MCF 10A (cell line): Measurements from ENCODE around the gene HNRNPUL1. TPM values are rescaled to one million over a fixed set of nuclear protein-coding genes. Genes with fewer than 3 reads are reported as not detected.

Experiments
- BruUV-seq: library from RNA; stranded (reverse); fragments of 400-500 nt; replicated peaks from 2 replicates; lab custom pipeline; 2021; lab: Mats Ljungman, UMichigan
- CTCF ChIA-PET: fragments of 300-600 bp; sonication (Branson Sonifier 250); formaldehyde crosslinking; extraction: SDS; loops from one replicate; lab custom pipeline; 2021; ENCODE audit warnings: antibody characterized with exemption, inconsistent platforms; lab: Yijun Ruan, JAX
- POLR2A ChIA-PET: fragments of 300-600, 350-650 bp; sonication (Branson Sonifier 250); formaldehyde crosslinking; extraction: SDS; loops from one replicate; lab custom pipeline; 2020; ENCODE audit warnings: antibody characterized with exemption, inconsistent platforms; lab: Yijun Ruan, JAX
- DNase-seq: peaks from one replicate; pipeline ENCODE4 v3.0.0-alpha.2; 2018; ENCODE audit not compliant: unreplicated experiment
- H3K27ac Mint-ChIP-seq: one replicate; pipeline ENCODE4 v1.8.0; 2022; ENCODE audit warnings: mild to moderate bottlenecking, low read depth, mixed read lengths; ENCODE audit not compliant: unreplicated experiment
- H3K27me3 Mint-ChIP-seq: one replicate; pipeline ENCODE4 v1.8.0; 2022; ENCODE audit warnings: mixed read lengths; ENCODE audit not compliant: insufficient read depth, unreplicated experiment
- H3K36me3 Mint-ChIP-seq: one replicate; pipeline ENCODE4 v1.8.0; 2022; ENCODE audit warnings: mild to moderate bottlenecking, moderate library complexity, mixed read lengths; ENCODE audit not compliant: insufficient read depth, unreplicated experiment
- H3K4me1 Mint-ChIP-seq: one replicate; pipeline ENCODE4 v1.8.0; 2022; ENCODE audit warnings: mixed read lengths; ENCODE audit not compliant: insufficient read depth, unreplicated experiment
- H3K4me3 Mint-ChIP-seq: one replicate; pipeline ENCODE4 v1.8.0; 2022; ENCODE audit warnings: mild to moderate bottlenecking, moderate library complexity, mixed read lengths; ENCODE audit not compliant: unreplicated experiment
- H3K9me3 Mint-ChIP-seq: one replicate; pipeline ENCODE4 v1.8.0; 2022; ENCODE audit warnings: mixed read lengths; ENCODE audit not compliant: unreplicated experiment
- CTCF ChIP-seq: fragments of 200-600 bp; IDR thresholded peaks from one replicate; pipeline ENCODE4 v1.8.0; 2022; ENCODE audit warnings: antibody characterized with exemption, mild to moderate bottlenecking; ENCODE audit not compliant: unreplicated experiment
- intact Hi-C: fragments of 100-400 bp; cut with micrococcal nuclease; formaldehyde crosslinking; loops from 2 replicates; pipeline ENCODE4 v1.14.1; 2022
- total RNA-seq: library from RNA; stranded (reverse); gene quantifications from 2 replicates; pipeline ENCODE4 v1.2.3, GENCODE V29; 2022

Gene HNRNPUL1
- total RNA-seq, 1 experiment from 2014 or later, result 204 TPM

GRCh38 chr19:41224632-41225031 lies 39.5 kb upstream of the HNRNPUL1 start:
- CTCF ChIA-PET, result interaction anchor here (0.6 to 1.5 kb wide), 2 partner anchors 14 to 37 kb away, joined by 3 read pairs; no protein-coding TSS in a partner anchor
- BruUV-seq, result no TSS peak
- Mint-ChIP-seq H3K9me3 (no peaks in the 10 kb centered on the region), H3K4me3 (no peak overlapping the region), H3K27me3 (no peaks in the 10 kb centered on the region), H3K36me3 (peaks cover 15% of the 10 kb centered on the region), H3K4me1 (peaks cover 53% of the 10 kb centered on the region), H3K27ac (peak overlapping the region; percentile 92)
- TF ChIP-seq CTCF, result no peak
- intact Hi-C loops, result no loop called here
- POLR2A ChIA-PET, result interaction anchor here (0.8 to 14.1 kb wide), 2 partner anchors 17 to 37 kb away, joined by 3 to 345 read pairs; partner anchors contain the start of gene HNRNPUL1
- no peak for DNase-seq

- DNase-seq, result peak; percentile 99
- H3K36me3 Mint-ChIP-seq, result peaks cover 15% of the 10 kb centered on the region
- TF ChIP-seq CTCF, result no peak
- H3K27me3 Mint-ChIP-seq, result no peaks in the 10 kb centered on the region
- ChIA-PET CTCF (interaction anchor here (1.1 to 1.2 kb wide), 2 partner anchors 21 to 37 kb away, joined by 3 to 4 read pairs; no protein-coding TSS in a partner anchor), POLR2A (interaction anchor here (0.7 to 14.1 kb wide), 13 partner anchors 9 to 609 kb away, joined by 3 to 345 read pairs (median 5); partner anchors contain the start of gene HNRNPUL1)
- H3K27ac Mint-ChIP-seq, result peak overlapping the region; percentile 92
- H3K4me3 Mint-ChIP-seq, result peak overlapping the region; percentile 74
- intact Hi-C loops, result no loop called here
- peaks cover 53% of the 10 kb centered on the region for H3K4me1 Mint-ChIP-seq
- BruUV-seq, result TSS peak; percentile 72
- no peaks in the 10 kb centered on the region for H3K9me3 Mint-ChIP-seq
Measured at GRCh38 chr19:41225238-41226052, 38.7 kb upstream of the HNRNPUL1 start.

GRCh38 chr19:41226053-41226873 lies 37.9 kb upstream of the HNRNPUL1 start:
- Mint-ChIP-seq H3K36me3 (peaks cover 9% of the 10 kb centered on the region), H3K4me1 (peaks cover 47% of the 10 kb centered on the region), H3K4me3 (peak overlapping the region; percentile 74), H3K27ac (peak overlapping the region; percentile 92), H3K27me3 (no peaks in the 10 kb centered on the region), H3K9me3 (no peaks in the 10 kb centered on the region)
- ChIA-PET CTCF (interaction anchor here (0.7 to 1.2 kb wide), 3 partner anchors 22 to 951 kb away, joined by 3 to 4 read pairs (median 3); no protein-coding TSS in a partner anchor), POLR2A (interaction anchor here (0.6 to 14.1 kb wide), 20 partner anchors 8 to 1667 kb away, joined by 3 to 345 read pairs (median 4); partner anchors contain the start of genes COQ8B, HNRNPUL1 and ITPKC)
- no TSS peak for BruUV-seq
- intact Hi-C loops, result no loop called here
- TF ChIP-seq CTCF, result no peak
- DNase-seq, result peak; percentile 91
